ENCODE data around the gene MRPS23.

GRCh38 chr17:57877803-57878377, 28.0 kb upstream of the MRPS23 start:
- TF ChIP-seq, protein P1, sequence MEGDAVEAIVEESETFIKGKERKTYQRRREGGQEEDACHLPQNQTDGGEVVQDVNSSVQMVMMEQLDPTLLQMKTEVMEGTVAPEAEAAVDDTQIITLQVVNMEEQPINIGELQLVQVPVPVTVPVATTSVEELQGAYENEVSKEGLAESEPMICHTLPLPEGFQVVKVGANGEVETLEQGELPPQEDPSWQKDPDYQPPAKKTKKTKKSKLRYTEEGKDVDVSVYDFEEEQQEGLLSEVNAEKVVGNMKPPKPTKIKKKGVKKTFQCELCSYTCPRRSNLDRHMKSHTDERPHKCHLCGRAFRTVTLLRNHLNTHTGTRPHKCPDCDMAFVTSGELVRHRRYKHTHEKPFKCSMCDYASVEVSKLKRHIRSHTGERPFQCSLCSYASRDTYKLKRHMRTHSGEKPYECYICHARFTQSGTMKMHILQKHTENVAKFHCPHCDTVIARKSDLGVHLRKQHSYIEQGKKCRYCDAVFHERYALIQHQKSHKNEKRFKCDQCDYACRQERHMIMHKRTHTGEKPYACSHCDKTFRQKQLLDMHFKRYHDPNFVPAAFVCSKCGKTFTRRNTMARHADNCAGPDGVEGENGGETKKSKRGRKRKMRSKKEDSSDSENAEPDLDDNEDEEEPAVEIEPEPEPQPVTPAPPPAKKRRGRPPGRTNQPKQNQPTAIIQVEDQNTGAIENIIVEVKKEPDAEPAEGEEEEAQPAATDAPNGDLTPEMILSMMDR (IDR thresholded peaks at IDR 0.05), result no peak
- TF ChIP-seq POLR2A (IDR thresholded peaks at IDR 0.05), result no peak

All from right lobe of liver (tissue), 4 donors.